Tibial nerve (tissue), 4 donors: ENCODE results near the gene MBNL2. TPM values are rescaled to one million over a fixed set of nuclear protein-coding genes. Genes with fewer than 3 reads are reported as not detected.

Experiments
- DNase-seq, 2 donors: peaks; one replicate each; pipeline ENCODE4 v3.0.0-alpha.2; 2019; ENCODE audit warnings: low spot score in 2 of 2
- H3K27ac ChIP-seq, 4 donors: fragments of 200-600 bp; sonication (generic) in 3 of 4; one replicate each; pipeline ENCODE4 v1.5.1; 2017 to 2019; ENCODE audit warnings: mild to moderate bottlenecking in 1 of 4
- H3K27me3 ChIP-seq, 2 donors: fragments of 200-600 bp; sonication (generic) in 1 of 2; one replicate each; pipeline versions ENCODE4 v1.5.1 to v1.6.0; 2017 to 2019
- H3K36me3 ChIP-seq, 3 donors: fragments of 200-600 bp; sonication (generic); one replicate each; pipeline ENCODE4 v1.5.1; 2018 to 2019
- H3K4me1 ChIP-seq, 4 donors: fragments of 200-600 bp; sonication (generic) in 3 of 4; one replicate each; pipeline ENCODE4 v1.5.1; 2017 to 2019
- H3K4me3 ChIP-seq, 4 donors: fragments of 200-600 bp; sonication (generic) in 3 of 4; one replicate each; pipeline ENCODE4 v1.5.1; 2017 to 2019; ENCODE audit warnings: mild to moderate bottlenecking in 1 of 4, moderate library complexity in 1 of 4
- H3K9me3 ChIP-seq, 4 donors: fragments of 200-600 bp; sonication (generic) in 3 of 4; one replicate each; pipeline ENCODE4 v1.5.1; 2017 to 2019
- EP300 ChIP-seq, 2 donors: sonication (generic); formaldehyde crosslinking; IDR thresholded peaks; one replicate each; pipeline ENCODE4 v1.6.1; 2017; ENCODE audit warnings: antibody characterized with exemption in 2 of 2, mild to moderate bottlenecking in 1 of 2
- POLR2A ChIP-seq, 2 donors: fragments of 450-650 bp; IDR thresholded peaks; one replicate each; pipeline ENCODE4 v1.6.1; 2017; ENCODE audit warnings: antibody characterized with exemption in 2 of 2, mild to moderate bottlenecking in 2 of 2, moderate library complexity in 2 of 2
- WGBS, 2 donors: methylation state at CpG; one replicate each; pipeline ENCODE4 v1.1.5; 2018; 5-methylcytosine and 5-hydroxymethylcytosine counted together
- total RNA-seq, 4 donors: library from RNA; depleted of rRNA; stranded (reverse); fragments of >200 nt; gene quantifications; one replicate each; pipeline ENCODE4 v1.1.0, GENCODE V29; 2016
- TF ChIP-seq, protein P1 (sequence below), 5 experiments: fragments of 200-600 bp in 3 of 5; fragments of 450-650 bp in 2 of 5; sonication (generic) in 3 of 5; IDR thresholded peaks; one replicate each; pipeline ENCODE4 v1.5.1; 2016 to 2019; ENCODE audit warnings: antibody characterized with exemption in 5 of 5, mild to moderate bottlenecking in 3 of 5, moderate library complexity in 2 of 5

Gene MBNL2
- total RNA-seq, 4 donors from 2014 or later: 87.9 to 126 (median 95.5) TPM

DNA sequence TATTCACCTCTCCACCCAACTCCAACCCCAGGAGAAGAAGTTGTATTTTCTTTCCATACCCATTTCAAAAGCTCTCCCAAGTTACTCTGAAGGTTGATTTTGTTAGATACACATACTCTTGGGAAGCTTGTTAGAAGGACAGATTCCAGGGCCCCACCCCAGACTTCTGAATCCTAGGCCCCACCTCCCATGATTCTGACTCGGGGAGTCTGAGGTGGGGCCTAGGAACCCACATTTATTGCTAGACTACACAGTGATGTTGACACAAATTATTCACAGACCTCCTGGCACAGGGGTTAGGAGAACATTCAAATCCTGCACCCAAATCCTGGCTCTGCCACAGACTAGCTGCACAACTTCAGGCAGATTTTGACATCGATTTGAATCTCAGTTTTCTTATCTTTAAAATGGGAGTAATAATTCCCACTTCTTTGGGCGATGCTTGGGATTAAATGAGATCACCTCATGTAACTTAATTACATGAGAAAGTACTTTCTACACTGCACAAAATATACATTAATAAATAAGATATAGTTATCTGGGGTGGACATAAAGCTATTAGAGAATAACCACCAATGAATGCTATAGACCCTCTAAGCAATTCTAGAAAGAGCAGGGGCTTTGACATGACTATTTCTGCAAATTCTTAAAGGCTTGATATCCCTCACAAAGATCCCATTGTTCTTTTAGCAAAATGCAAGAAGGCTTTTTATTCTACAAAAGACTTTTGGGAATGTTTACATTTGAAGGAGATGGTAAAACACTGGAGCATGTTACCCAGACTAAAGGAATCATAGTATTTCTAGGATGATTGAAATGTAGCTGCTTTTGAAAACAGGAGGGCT, 18.0 kb downstream of the MBNL2 start:
- no peak overlapping the region for H3K4me3 ChIP-seq
- peaks cover 0 to 100% (median 87%) of the 10 kb centered on the region in 4 donors for H3K4me1 ChIP-seq
- no peaks in the 10 kb centered on the region for H3K27me3 ChIP-seq
- peak overlapping the region in 3 of 4 donors; percentile 46 to 88 (median 86) for H3K27ac ChIP-seq
- no peak for DNase-seq
- no peaks in the 10 kb centered on the region for H3K36me3 ChIP-seq
- WGBS, 2 donors: 48 to 56% methylated on average over 3 of the region's 3 CpGs
- H3K9me3 ChIP-seq: no peaks in the 10 kb centered on the region
- TF ChIP-seq EP300 (IDR thresholded peaks at IDR 0.05) (no peak), POLR2A (IDR thresholded peaks at IDR 0.05) (no peak)

DNA sequence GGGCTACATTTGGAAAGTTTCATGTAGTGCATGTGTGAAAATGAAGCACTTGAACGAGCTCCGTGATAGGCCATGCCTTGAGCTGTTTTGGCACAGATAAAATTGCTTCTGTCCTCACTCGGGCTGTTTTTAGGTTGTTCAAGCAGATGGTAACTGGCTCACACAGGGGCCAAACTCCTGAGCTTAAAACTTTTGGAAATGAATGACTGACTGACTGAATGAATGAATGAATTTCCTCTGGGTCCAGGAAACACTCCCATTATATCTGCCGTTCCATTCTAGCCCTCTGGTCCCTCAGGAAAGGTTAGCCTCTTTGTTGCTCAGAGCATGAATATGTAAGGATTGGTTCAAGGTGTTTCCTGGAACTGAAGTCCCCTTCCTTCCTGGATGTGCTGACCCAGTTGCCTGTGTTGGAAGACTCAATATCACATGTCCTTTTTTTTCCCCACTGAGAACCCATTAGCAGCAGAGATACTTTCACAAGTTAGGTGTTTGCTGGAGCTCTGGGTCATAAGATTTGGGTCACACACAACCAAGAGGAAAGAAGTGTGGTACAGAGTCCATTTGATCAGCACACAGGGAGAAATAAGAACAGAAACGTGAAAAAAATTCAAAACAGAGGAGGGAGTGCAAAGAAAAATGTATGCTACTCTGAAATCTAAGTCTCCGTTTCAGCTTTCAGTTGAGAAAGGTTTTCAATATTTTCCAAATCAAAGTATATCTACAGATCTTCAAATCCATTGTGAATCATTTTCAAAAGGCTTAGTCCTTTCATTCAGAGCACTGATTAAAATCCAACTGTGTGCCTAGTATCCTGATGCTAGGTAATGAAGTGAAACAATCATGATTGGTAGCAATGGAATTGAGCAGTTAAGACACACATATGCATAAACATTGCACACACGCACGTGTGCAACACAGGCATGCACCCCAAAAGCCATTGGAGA, 18.9 kb downstream of the MBNL2 start:
- 33 to 37% methylated on average over 8 of the region's 8 CpGs for WGBS, 2 donors
- Histone ChIP-seq H3K9me3 (no peaks in the 10 kb centered on the region), H3K4me3 (no peak overlapping the region), H3K36me3 (no peaks in the 10 kb centered on the region), H3K27ac (peak overlapping the region; percentile 21 to 88 (median 64)), H3K27me3 (no peaks in the 10 kb centered on the region), H3K4me1 (peaks cover 0 to 100% (median 82%) of the 10 kb centered on the region in 4 donors)
- DNase-seq: no peak
- TF ChIP-seq, protein P1, sequence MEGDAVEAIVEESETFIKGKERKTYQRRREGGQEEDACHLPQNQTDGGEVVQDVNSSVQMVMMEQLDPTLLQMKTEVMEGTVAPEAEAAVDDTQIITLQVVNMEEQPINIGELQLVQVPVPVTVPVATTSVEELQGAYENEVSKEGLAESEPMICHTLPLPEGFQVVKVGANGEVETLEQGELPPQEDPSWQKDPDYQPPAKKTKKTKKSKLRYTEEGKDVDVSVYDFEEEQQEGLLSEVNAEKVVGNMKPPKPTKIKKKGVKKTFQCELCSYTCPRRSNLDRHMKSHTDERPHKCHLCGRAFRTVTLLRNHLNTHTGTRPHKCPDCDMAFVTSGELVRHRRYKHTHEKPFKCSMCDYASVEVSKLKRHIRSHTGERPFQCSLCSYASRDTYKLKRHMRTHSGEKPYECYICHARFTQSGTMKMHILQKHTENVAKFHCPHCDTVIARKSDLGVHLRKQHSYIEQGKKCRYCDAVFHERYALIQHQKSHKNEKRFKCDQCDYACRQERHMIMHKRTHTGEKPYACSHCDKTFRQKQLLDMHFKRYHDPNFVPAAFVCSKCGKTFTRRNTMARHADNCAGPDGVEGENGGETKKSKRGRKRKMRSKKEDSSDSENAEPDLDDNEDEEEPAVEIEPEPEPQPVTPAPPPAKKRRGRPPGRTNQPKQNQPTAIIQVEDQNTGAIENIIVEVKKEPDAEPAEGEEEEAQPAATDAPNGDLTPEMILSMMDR (IDR thresholded peaks at IDR 0.05): no peak
- peak in 1 of 2 donors; percentile 37 for TF ChIP-seq EP300 (IDR thresholded peaks at IDR 0.05)

DNA sequence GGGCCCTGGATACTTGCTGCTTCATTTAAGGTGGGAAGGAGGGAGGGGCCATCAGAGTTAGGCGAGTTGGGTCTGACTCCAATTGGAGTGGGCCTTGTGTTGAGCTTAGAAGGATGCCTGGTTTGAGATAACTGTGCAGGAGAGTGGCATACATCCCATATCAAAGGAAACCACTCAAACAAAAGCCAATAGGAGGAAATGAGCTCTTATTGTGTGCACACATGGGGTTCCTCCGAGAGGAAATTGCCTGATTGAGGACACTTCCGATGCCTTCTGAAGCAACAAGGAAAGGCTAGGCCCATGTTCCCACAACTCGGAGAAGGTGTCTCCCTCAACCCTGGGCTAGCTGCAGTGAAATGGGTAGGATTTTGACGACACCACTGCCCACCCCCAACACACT, 19.6 kb downstream of the MBNL2 start:
- Histone ChIP-seq H3K36me3 (no peaks in the 10 kb centered on the region), H3K27me3 (no peaks in the 10 kb centered on the region), H3K9me3 (no peaks in the 10 kb centered on the region), H3K4me1 (peaks cover 0 to 99% (median 75%) of the 10 kb centered on the region in 4 donors), H3K27ac (peak overlapping the region; percentile 21 to 88 (median 72)), H3K4me3 (no peak overlapping the region)
- DNase-seq: no peak
- 62 to 67% methylated on average over 5 of the region's 5 CpGs for WGBS, 2 donors
- TF ChIP-seq, protein P1 (IDR thresholded peaks at IDR 0.05): no peak
- no peak for TF ChIP-seq POLR2A (IDR thresholded peaks at IDR 0.05)
- TF ChIP-seq EP300 (IDR thresholded peaks at IDR 0.05): peak in 1 of 2 donors; percentile 70

DNA sequence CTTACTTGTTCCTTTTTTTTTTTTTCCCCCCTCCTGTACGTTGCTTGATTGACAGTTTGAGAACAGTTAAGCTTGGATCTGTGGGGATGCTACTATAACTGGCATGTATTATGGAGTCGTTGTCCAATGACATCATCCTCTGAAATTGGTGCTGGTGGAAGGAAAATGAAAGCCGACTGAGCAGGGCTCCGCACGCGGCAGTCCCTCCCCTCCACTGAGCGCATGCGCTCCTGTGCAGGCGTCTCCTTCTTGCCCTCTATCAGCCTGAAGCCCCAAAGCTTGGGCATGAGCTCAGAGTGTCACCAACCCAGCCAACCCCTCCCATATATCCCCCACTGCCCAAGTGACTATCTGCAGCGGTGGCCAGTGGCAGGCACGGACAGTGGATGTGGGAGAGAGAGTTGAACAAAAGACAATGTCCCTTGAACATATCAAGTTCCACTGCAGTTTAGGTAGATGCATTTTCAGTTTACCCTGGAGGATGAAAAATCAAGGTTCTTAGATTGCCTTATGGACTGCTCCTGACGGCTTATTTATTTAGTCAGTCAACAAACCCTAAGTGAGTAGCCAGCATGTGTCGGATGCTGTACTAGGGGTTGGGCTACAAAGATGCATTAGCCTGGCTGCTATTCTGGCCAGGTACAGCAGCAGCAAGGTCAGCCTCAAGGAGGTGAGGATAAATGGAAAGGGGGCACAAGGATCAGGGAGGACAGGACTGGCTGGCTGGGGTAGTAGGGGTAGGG, 20.8 kb downstream of the MBNL2 start:
- H3K4me3 ChIP-seq: no peak overlapping the region
- no peaks in the 10 kb centered on the region for H3K9me3 ChIP-seq
- H3K4me1 ChIP-seq: peaks cover 0 to 97% (median 78%) of the 10 kb centered on the region in 4 donors
- H3K27me3 ChIP-seq: no peaks in the 10 kb centered on the region
- TF ChIP-seq EP300 (IDR thresholded peaks at IDR 0.05) (peak in 1 of 2 donors; percentile 11), POLR2A (IDR thresholded peaks at IDR 0.05) (no peak)
- DNase-seq: no peak
- peak overlapping the region; percentile 34 to 88 (median 72) for H3K27ac ChIP-seq
- no peaks in the 10 kb centered on the region for H3K36me3 ChIP-seq
- WGBS, 2 donors: 48 to 64% methylated on average over 13 of the region's 13 CpGs

DNA sequence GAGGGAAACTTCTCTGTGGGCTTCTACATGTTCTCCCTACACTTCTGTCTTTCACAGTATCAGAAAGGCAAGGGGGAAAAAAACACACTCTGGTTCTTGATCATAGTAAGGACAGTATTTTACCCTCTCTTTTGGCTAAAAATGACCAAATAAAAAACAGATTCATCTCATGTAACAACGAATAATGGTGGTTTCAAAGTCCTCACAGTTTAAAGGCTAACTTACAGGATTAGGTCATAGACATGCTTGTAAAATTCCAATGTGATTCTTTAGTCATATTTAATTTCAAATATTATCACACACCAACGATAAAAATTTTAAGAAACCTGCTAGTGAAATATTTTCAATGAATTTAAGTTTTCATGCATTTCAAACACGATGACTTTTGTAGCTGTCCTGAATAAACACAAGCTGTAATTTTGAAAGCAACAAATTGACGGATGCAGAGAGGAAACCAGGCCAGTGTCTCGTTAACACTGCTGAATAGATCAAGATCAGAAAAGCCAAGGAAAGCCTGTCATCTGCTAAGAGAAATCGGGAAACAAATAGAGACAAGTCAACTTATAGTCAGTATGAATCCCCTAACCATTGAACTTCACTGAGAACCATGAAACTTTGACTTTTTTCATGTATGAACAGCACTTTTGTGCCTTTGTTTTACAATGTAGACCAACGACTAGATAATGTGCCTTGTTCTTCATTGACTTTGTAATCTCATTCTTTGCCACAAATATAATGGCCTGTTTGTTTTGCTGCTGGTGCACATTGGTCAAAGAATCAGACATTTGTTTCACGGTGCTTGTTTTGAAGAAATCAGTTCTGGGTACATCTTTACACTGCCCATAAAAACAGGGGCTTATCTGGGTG, 22.0 kb downstream of the MBNL2 start:
- Histone ChIP-seq H3K4me1 (peaks cover 0 to 97% (median 79%) of the 10 kb centered on the region in 4 donors), H3K36me3 (no peaks in the 10 kb centered on the region), H3K9me3 (no peaks in the 10 kb centered on the region), H3K4me3 (no peak overlapping the region), H3K27me3 (no peaks in the 10 kb centered on the region), H3K27ac (peak overlapping the region; percentile 34 to 88 (median 72))
- 21 to 31% methylated on average over 8 of the region's 8 CpGs for WGBS, 2 donors
- TF ChIP-seq, protein P1 (IDR thresholded peaks at IDR 0.05): no peak
- peak in 1 of 2 donors; percentile 27 for TF ChIP-seq EP300 (IDR thresholded peaks at IDR 0.05)
- no peak for DNase-seq
